Fibroblast of peridontal ligament (primary cell): ENCODE measurements around the gene HBQ1.
"Not testable (repeated sequence)": the region's sequence is repeated elsewhere in the genome, so short reads cannot be mapped to it uniquely, and the experiment has no call there.

Source experiments
- DNase-seq: peaks from one replicate; pipeline ENCODE4 v3.0.0-alpha.2; 2010; ENCODE audit errors: extremely low read depth

The HBQ1 gene

DNA sequence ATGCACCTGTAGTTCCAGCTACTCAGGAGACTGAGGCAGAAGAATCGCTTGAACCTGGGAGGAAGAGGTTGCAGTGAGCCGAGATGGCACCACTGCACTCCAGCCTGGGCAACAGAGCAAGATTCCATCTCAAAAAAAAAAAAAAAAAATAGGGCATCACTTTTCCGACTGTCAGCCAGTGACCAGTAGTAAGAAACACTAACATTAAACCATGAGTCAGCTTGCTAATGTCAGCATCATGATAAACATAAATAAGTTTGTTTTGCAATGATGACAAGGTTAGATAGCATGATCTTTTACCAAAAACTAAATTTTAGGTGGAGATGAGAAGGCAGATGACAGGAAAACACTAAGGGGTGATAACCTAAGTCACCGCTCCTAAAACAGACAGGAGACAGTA is 29.1 kb downstream of the HBQ1 start:
- DNase-seq = not testable (repeated sequence)

DNA sequence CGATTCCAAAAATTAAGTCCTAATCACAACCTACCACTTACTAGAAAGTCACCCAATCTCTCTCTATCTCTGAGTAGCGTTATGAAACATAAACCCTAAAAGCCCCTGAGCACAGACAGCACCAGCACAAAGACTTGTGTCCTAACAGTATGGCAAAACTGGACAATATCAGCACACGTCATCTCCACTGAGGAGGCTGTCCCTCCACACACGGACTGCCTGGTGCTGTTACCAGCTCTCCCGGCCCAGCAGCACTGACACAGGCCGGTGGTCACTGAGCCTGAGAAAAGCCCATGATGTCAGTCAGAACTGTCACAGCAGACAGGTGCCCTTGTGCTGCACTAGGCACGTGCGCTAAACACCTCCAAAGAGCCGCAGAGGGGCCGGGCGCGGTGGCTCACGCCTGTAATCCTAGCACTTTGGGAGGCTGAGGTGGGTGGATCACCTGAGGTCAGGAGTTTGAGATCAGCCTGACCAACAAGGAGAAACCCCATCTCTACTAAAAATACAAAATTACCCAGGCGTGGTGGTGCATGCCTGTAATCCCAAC is 31.4 kb downstream of the HBQ1 start:
- not testable (repeated sequence) for DNase-seq

DNA sequence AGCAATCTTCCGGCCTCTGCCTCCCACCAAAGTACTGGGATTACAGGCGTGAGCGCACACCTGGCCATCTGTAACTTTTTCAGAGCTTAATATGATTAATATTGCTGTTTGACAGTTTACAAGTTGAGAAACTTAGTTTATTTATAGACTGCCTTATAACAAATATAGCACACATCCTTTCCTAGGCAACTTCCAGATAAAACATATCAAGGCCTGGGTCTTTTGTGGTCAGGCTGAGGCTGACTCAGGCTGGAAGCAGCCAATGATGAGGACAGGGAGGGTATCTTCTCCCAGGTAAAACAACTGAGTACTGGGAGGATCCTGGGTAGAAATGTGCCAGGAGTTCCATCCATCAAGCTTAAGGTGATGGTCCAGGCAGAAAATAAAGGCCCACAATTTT is 32.7 kb downstream of the HBQ1 start:
- no peak for DNase-seq

DNA sequence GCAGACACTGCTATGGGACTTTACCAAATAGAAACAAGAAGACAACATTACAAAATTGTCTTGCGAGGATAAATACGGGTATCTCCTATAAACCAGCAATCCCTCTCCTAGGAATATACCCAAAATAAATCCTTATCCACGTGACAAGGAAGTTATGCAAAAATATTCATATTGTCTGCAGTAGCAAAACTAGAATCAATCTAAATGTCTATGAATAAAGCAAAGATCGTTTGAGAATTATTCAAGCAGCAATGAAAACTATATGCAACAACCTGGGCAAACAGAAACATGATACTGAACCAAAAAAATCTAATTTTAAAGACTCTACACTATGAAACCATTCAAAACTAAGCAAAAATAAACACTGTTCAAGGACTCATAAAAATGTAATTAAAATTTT is 39.8 kb downstream of the HBQ1 start:
- no peak for DNase-seq

DNA sequence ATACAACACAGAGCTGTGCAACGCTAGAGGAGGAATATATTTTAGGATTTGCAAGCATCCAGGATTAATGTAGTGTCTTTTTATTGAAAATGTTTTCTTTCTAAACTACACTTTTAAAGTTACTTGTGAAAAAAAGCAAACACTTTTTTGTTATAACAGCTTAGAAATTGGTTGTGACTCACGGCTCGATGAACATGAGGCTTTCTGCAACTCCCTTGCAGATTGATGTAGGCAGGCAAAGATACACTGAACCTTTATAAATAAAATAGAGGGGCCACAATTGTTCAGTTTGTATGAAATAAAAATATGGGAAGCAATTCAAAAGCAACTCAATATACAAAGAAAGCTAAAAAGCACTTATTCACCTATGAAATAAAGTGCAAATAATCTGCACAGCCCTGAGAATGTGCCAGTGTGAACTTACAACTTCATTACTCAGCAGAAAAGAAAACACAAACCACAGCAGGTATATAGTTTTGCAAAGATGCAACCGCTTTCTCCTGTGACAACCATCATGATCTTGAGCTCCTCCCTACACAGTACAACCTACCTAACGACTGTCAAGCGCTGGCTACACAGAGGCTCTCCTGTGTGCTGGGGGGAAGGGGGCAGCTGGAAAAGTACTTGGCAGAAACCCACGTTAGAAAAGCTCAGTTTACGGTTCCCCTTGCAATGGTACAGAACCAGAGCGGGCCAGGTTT is 48.0 kb downstream of the HBQ1 start:
- DNase-seq = peak; percentile 9

DNA sequence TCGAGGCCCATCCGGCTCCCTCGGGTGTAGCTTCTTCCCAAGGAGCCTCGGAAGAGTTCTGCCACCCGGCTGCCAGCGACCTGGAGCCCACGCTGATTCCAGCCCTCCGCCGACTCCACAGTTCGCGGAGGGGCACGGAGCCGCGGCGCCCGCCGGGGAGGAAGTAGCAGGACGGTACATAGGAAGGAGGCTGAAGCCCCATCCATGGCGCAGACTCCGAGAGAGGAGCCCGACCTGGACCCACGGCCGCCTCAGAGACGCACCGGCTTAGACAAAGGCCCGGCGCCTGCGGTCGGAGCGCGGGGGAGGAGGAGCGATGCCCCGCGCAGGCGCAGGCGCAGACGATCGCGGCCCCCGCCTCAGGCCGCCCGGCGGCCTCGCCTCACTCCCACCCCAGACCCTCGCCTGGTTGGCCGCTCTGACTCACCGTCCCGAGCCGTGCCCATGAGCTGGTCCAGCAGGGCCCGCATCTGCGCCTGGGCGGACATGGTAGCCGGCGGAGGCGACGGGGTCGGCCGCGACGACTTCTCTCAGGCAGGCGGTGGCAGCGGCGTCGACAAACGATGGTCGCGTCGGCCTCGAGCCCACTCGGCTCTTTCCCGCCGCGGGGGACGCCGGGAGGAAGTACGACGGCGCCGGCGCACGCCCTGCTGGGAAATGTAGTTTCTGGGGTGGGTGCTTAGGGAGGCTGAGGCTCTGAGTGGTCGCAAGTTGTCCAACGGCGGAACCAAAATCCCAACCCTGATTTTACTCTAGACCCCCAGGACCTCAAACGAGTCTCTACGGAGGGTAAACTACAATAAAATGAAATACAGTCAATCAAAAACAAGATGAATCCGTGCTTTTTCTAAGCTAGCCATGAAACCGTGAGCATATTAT is 48.8 kb downstream of the HBQ1 start, which contains the start of gene LUC7L:
LUC7L (minus strand) TSS at position 598 of the 879 bp plus-strand sequence; CDS start at position 488, 110 bp downstream.
- DNase-seq = peak; percentile 76

DNA sequence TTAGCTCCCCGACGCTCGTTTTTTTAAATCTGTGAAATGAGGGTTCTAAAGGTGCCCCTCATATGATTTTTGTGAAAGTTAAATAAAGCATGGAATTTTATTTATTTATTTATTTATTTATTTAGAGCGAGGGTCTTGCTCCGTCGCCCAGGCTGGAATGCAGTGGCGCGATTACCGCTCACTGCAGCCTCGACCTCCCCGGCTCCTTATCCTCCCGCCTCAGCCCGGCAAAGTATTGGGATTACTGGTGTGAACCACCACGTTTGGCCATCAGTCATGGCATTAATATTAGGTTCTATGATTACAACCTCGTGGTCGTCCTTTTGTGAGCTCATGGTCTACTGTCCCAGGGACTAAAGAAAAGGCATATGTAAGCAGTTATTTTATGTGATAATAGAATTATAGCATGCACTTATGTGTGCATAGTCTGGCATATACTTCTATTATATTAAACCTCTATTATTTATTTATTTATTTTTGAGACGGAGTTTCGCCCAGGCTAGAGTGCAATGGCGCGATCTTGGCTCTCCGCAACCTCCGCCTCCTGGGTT is 49.5 kb downstream of the HBQ1 start:
- no peak for DNase-seq

DNA sequence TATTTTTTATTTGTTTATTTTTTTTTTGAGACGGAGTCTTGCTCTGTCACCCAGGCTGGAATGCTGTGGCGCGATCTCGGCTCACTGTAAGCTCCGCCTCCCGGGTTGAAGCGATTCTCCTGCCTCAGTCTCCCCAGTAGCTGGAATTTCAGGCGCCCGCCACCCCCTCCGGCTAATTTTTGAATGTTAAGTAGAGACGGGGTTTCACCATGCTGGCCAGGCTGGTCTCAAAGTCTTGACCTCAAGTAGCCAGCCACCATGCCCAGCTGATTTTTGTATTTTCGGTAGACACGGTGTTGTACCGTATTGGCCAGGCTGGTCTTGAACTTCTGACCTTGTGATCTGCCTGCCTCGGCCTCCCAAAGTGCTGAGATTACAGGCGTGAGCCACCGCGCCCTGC is 50.1 kb downstream of the HBQ1 start:
- not testable (repeated sequence) for DNase-seq
